Activated CD8-positive, alpha-beta memory T cell treated with anti-CD3 and anti-CD28 coated beads, Interleukin-2, amount 50 U/mL, for 1 hour (primary cell): ENCODE measurements around the gene SPATC1L.

ENCODE experiments used
- DNase-seq: peaks from one replicate; pipeline ENCODE4 v3.0.0-alpha.2; 2020; ENCODE audit errors: extremely low read depth

The SPATC1L gene

GRCh38 chr21:46215436-46216131, 31.3 kb upstream of the SPATC1L start:
- DNase-seq: no peak

GRCh38 chr21:46214478-46215340, 30.4 kb upstream of the SPATC1L start:
- DNase-seq: no peak

GRCh38 chr21:46213620-46214286, 29.5 kb upstream of the SPATC1L start:
- DNase-seq: no peak

DNA sequence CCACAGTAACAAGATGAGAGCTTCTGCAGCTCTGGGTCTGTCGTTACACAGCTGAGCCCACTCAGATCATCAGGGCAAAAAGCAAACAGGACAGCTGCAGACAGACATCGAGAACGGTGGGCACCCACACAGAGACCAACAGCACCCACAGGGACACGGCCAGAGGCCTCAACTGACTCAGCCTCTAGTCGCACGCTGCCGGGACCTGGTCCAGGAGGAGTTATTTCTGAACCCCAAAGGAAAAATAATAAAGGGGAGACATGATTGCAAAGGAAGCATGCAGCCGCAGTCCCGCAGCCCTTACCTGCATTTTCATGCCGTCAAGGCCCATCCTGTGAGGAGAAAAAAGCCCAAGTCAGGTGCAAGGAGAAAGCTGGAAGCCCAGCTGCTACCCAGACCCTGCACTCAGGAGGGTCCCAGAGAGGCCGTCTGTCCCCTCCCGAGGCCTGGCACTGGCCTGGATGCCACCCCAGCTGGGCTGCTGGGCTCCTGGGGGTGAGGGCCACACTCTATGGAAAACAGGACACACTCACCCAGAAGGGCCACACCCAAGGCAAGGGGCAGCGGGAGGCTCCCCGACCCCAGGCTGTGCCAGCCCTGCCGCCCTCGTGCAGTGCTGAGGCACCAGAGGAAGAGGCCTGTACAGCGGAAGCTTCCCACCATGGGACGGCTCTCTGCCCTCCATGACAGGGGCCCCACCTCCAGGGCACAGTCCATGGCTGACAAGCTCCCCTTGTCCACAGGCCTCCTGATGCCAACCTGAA, 28.6 kb upstream of the SPATC1L start:
- no peak for DNase-seq

GRCh38 chr21:46211786-46212720, 27.8 kb upstream of the SPATC1L start:
- DNase-seq: no peak

DNA sequence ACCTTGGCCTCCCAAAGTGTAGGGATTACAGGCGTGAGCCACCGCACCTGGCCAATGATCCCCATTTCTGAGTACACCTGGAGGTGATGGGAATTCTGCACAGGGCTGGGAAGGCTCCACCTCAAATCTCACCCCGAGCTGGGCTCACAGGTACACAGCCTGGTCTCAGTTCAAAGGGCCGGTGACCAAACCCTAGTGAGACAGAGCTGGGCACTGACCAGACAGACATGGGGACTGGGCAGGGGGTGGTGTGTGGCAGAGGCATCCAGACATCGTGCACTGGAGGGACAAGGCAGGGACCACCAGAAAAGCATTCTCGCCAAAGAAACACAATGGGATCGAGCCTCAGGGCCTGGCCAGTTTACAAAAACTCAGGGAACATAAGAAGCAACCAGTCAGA, 27.1 kb upstream of the SPATC1L start:
- no peak for DNase-seq

GRCh38 chr21:46210378-46211136, 26.3 kb upstream of the SPATC1L start:
- DNase-seq: no peak

- no peak for DNase-seq
These were observed 24.8 kb upstream of the SPATC1L start for GRCh38 chr21:46208761-46209721.

GRCh38 chr21:46207920-46208591, 23.8 kb upstream of the SPATC1L start:
- no peak for DNase-seq

DNA sequence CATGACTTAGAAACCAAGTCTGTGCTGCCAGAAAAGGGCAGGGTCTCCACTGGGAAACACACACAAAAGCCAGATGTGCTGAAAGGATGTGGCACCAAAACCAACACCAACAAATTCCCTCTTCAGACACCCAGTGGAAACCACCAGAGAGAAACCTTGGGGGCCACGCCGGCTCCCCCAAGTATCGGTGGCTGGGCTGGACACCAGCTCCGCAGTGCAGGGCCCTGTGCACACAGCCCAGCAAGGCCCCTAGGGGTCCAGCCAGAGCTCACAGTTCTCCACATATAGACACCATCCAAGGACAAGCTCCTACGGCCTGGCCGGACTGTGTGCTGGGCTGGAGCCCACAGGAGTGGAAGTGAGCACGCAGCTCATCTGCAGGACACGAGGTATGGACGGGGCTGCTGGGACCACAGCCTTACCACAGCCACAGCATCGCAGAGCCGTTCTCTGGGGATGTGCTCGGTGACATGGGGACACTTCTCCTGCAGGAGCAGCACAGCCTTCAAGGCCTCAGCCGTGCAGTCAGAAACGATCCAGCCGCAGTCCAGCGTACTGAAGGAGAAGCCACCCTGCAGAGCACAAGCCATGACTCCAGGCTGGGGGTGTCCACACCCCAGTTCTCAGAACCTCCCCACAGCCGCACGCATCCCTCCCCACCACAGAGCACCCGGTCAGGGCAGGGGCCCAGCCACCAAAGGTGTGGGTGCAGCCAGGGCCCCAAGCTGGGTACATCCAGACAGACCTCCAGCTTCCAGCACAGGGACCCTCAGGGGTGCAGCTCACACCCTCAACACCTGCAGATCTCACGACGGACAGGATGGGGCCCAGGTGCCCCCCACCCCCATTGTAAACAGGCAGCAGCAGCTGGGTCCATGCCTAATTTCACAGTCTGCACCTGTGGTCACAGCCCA, 23.0 kb upstream of the SPATC1L start:
- no peak for DNase-seq

DNA sequence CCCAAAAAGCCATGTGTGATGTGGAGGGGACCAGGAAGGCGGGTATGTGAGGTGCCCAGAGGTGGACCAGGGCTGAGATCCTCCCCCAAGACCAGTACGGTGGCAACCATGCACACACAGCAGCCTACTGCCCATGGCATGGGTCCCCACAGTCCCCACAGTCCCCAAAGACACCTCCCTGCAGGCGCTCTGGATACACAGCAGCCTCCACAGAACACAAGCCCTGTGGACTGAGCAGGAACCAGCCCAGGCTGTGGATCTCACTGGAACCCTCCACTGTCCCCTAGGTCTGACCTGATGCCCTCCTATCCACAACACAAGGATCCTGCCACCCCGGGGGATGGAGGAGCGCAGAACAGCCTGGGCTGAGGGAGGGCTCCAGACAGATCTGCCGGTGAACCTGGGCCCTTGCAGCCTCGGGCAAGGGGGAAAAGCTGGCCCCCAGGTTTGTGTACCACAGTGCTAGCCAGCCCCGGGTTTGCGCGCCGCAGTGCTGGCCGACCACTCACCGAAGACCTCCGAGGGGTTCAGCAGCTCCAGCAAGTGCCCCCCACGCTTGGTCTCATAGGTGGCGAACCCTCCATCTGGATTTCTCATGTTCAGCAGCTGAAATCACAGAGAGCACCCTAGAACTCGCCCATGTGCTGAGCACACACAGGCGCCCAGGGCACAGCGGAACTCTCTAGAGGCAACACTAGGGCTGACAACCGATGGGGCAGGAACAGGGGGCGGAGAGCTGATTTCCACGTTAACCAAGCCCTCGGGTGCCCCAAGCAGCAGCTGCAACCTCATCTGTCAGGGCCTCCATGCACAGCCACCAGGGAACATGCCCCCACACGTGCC, 22.1 kb upstream of the SPATC1L start:
- DNase-seq: no peak

- DNase-seq: no peak
These were observed 21.5 kb upstream of the SPATC1L start for GRCh38 chr21:46205766-46206162.

- DNase-seq: no peak
These were observed 20.9 kb upstream of the SPATC1L start for GRCh38 chr21:46205166-46205565.

DNA sequence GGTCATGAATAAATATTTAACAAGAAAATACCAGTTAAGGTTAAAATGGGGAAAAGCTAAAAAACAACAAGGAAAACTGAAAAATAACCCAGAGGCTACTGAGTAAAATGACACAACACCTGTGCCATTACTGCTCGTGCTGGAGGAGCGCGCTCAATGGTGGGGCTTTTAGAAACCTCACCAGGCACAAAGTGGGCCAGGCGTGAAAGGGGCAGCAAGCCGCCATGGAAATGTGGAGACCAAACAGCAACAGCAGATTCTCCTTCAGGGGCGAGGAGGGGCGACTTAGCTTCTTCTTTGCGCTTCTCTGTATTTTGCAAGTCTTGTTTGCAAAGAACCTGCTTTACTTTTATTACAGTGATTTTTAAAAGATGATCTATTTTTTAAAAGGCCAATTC, 18.9 kb upstream of the SPATC1L start:
- DNase-seq: no peak

DNA sequence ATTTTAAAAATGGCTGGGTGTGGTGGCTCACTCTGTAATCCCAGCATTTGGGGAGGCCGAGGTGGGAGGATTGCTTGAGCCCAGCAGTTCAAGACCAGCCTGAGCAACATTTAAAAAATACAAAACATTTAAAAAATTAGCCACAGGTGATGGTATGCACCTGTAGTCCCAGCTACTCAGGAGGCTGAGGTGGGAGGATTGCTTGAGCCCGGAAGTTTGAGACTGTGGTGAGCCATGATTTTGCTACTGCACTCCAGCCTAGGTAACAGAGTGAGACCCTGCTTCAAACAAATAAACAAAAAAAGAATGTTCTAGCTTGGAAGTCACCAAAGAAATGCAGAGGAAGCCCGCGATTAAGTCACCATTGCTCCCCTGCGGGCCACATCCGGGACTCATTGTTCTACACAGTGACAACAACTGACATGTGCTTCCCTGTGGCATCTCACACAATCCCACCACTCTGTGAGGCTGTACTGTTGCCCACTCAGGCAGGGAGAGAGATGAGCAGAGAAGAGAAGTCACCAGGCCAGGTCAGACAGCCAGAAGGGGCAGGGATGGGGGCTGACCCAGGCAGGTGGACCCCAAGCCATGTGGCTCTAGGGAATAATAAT, 18.4 kb upstream of the SPATC1L start:
- DNase-seq: no peak
